HCT116 (cell line): ENCODE data around the gene TBX2.

Experiments
- CTCF ChIP-seq, 3 experiments: fragments of 200-600 bp in 1 of 3; sonication (generic) in 1 of 3; IDR thresholded peaks in 2 of 3; conservative IDR thresholded peaks in 1 of 3; 2 replicates each; pipeline ENCODE4 v1.5.1; 2012 to 2017; ENCODE audit warnings: low read depth in 2 of 3, low read length in 2 of 3, antibody characterized with exemption in 1 of 3, borderline replicate concordance in 1 of 3, control low read depth in 1 of 3, mild to moderate bottlenecking in 1 of 3, mixed read lengths in 1 of 3, mixed run types in 1 of 3, moderate library complexity in 1 of 3; ENCODE audit not compliant: insufficient read depth in 1 of 3
- EZH2 ChIP-seq: fragments of 200-600 bp; sonication (generic); IDR thresholded peaks from 2 replicates; pipeline ENCODE4 v1.6.1; 2017; ENCODE audit warnings: antibody characterized with exemption, mixed run types
- POLR2A ChIP-seq: IDR thresholded peaks from 2 replicates; pipeline ENCODE4 v1.7.0; 2011; ENCODE audit warnings: borderline replicate concordance; ENCODE audit not compliant: insufficient read depth, insufficient read length; ENCODE audit errors: extremely low read depth
- POLR2AphosphoS5 ChIP-seq: IDR thresholded peaks from 2 replicates; pipeline ENCODE4 v1.6.1; 2011; ENCODE audit warnings: mild to moderate bottlenecking, low read depth, low read length, moderate library complexity

DNA sequence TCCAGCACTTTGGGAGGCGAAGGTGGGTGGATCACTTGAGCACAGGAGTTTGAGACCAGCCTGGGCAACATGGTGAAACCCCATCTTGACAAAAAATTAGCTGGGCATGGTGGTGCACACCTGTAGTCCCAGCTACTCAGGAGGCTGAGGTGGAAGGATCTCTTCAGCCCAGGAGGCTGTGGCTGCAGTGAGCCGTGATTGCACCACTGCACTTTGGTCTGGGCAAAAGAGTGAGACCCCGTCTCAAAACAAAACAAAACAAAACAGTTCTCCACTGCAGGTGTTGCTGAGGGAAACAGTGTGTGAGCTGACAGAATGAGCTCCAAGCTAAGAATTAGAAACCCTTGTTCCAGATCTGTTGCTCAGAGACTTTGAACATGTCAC is 35.2 kb upstream of the TBX2 start:
- no peak for TF ChIP-seq CTCF (IDR thresholded peaks at IDR 0.05 in 2 of 3, conservative IDR thresholded peaks at IDR 0.05 in 1 of 3; ENCODE audit: borderline replicate concordance in 1 of 3, insufficient read depth in 1 of 3, low read depth in 2 of 3, low read length in 2 of 3)
- no peak for TF ChIP-seq POLR2A
- TF ChIP-seq POLR2AphosphoS5 = no peak
- no peak for TF ChIP-seq EZH2
